Measurements from ENCODE around the gene GPR157. TPM values are rescaled to one million over a fixed set of nuclear protein-coding genes. Genes with fewer than 3 reads are reported as not detected.
"Not testable (repeated sequence)": the region's sequence is repeated elsewhere in the genome, so short reads cannot be mapped to it uniquely, and the experiment has no call there.

The GPR157 gene
- total RNA-seq, 1 donor from 2014 or later: 7.0 TPM

GRCh38 chr1:9115351-9116205 is 13.3 kb downstream of the GPR157 start:
- peak; percentile 42 for DNase-seq

- DNase-seq: peak; percentile 6
These were observed 15.7 kb downstream of the GPR157 start for GRCh38 chr1:9112961-9113880.

- no peak for DNase-seq
These were observed 16.9 kb downstream of the GPR157 start for GRCh38 chr1:9111957-9112356.

GRCh38 chr1:9111357-9111691 is 17.6 kb downstream of the GPR157 start:
- no peak for DNase-seq

- DNase-seq: peak; percentile 95
These were observed 18.1 kb downstream of the GPR157 start for GRCh38 chr1:9110669-9111356.

GRCh38 chr1:9108056-9108665 is 20.7 kb downstream of the GPR157 start:
- DNase-seq: no peak

- DNase-seq: no peak
These were observed 21.8 kb downstream of the GPR157 start for GRCh38 chr1:9107136-9107535.

- no peak for DNase-seq
These were observed 22.6 kb downstream of the GPR157 start for GRCh38 chr1:9106286-9106685.

- no peak for DNase-seq
These were observed 23.5 kb downstream of the GPR157 start for GRCh38 chr1:9105336-9105867.

- DNase-seq: peak; percentile 79
These were observed 27.3 kb downstream of the GPR157 start for GRCh38 chr1:9101510-9102146.

- no peak for DNase-seq
These were observed 28.3 kb downstream of the GPR157 start for GRCh38 chr1:9100471-9101043.

- no peak for DNase-seq
These were observed 29.3 kb downstream of the GPR157 start for GRCh38 chr1:9099555-9099954.

- DNase-seq: no peak
These were observed 30.8 kb downstream of the GPR157 start for GRCh38 chr1:9097947-9098705.

- no peak for DNase-seq
These were observed 33.1 kb downstream of the GPR157 start for GRCh38 chr1:9095818-9096217.

GRCh38 chr1:9093996-9094595 is 34.8 kb downstream of the GPR157 start:
- not testable (repeated sequence) for DNase-seq

GRCh38 chr1:9093581-9093980 is 35.3 kb downstream of the GPR157 start:
- no peak for DNase-seq

- DNase-seq: no peak
These were observed 35.8 kb downstream of the GPR157 start for GRCh38 chr1:9093091-9093490.

GRCh38 chr1:9088807-9089206 is 40.1 kb downstream of the GPR157 start:
- DNase-seq: no peak

GRCh38 chr1:9087411-9088125 is 41.3 kb downstream of the GPR157 start:
- no peak for DNase-seq

GRCh38 chr1:9086796-9087195 is 42.1 kb downstream of the GPR157 start:
- DNase-seq: no peak
